D721Med (cell line): ENCODE results near the gene KRTAP12-1.
"Not testable (repeated sequence)": the region's sequence is repeated elsewhere in the genome, so short reads cannot be mapped to it uniquely, and the experiment has no call there.

Source experiments
- DNase-seq: peaks from one replicate; pipeline ENCODE4 v3.0.0; 2011; ENCODE audit warnings: low spot score; ENCODE audit not compliant: insufficient read length
- FAIRE-seq: peaks from 2 replicates; lab custom pipeline; 2011; peaks lifted over from hg19 to GRCh38; lab: Jason Lieb, UNC
- CTCF ChIP-seq: IDR thresholded peaks from 2 replicates; pipeline ENCODE4 v1.5.1; 2012; ENCODE audit warnings: mild to moderate bottlenecking, control low read depth; ENCODE audit not compliant: insufficient read depth; ENCODE audit errors: missing control alignments

KRTAP12-1 gene

GRCh38 chr21:44696572-44696971 is 14.6 kb upstream of the KRTAP12-1 start:
- no peak for FAIRE-seq

GRCh38 chr21:44695641-44696040 is 13.7 kb upstream of the KRTAP12-1 start:
- DNase-seq (no peak), FAIRE-seq (no peak)
- TF ChIP-seq CTCF: no peak

More at GRCh38 chr21:44696572-44696971, 14.6 kb upstream of the KRTAP12-1 start:
- DNase-seq: no peak
- no peak for TF ChIP-seq CTCF

- TF ChIP-seq CTCF: no peak
- no peak for DNase-seq
- no peak for FAIRE-seq
Measured at GRCh38 chr21:44695184-44695583, 13.2 kb upstream of the KRTAP12-1 start.

GRCh38 chr21:44694776-44695175 is 12.8 kb upstream of the KRTAP12-1 start:
- no peak for TF ChIP-seq CTCF
- DNase-seq (no peak), FAIRE-seq (no peak)

- no peak for DNase-seq
- no peak for TF ChIP-seq CTCF
- no peak for FAIRE-seq
Measured at GRCh38 chr21:44692798-44693512, 11.0 kb upstream of the KRTAP12-1 start.

- DNase-seq (no peak), FAIRE-seq (no peak)
- TF ChIP-seq CTCF: no peak
Measured at GRCh38 chr21:44691686-44692085, 9.7 kb upstream of the KRTAP12-1 start.

GRCh38 chr21:44689740-44690139 is 7.8 kb upstream of the KRTAP12-1 start:
- DNase-seq, FAIRE-seq: not testable (repeated sequence)

- DNase-seq (no peak), FAIRE-seq (no peak)
- TF ChIP-seq CTCF: no peak
Measured at GRCh38 chr21:44687671-44688070, 5.7 kb upstream of the KRTAP12-1 start.
